Measurements from ENCODE around the gene ZNF563.
A peak's percentile ranks its signal among the peaks of the same experiment; 100 is the strongest.

The ZNF563 gene

DNA sequence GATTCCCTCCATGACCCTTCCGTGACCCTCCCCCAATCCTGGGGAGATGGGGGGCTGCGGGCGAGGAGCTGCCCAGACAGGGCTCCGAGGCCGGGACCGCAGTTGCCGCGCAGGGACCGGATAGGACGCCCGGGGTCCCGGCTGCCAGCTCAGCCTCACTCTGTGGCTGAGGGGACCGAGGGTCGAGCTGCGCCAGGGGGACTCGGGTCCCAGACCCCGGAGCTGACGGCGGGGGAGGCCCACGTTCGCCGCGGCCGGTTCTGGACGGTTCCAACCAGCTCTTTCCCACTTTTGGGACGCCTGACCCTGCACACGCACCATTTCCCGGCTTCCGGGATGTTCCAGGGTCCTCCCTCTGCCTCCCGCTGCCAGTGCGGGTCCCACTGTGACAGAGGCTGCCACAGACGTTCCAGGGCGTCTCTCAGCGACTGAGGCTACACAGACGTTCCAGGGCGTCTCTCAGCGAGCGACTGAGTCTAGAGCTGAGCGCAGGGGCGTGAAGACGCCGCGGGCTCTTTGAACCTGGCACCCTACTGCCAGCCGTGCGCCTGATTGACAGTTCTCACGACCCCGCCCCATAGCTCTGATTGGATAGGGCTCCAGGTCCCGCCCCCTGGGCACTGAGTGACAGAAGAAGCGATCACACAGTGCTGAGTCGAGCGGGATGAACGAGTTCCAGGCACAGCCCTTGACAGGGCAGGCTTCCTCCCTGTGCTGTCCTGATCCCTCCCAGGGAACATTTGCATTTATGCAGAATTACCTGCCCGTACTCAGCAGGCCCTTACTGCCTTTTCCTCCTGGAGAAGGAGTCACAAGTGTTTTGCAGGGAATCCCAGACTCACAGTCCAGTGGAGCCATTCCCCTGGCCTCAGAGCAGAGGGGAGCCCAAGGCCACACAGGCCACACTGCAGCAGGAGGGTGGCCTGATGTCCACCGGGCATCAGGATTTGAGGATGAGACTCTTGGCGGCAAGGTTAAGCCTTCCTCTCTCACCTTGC lies at the start of gene ZNF563:
TSS of gene ZNF563 (minus strand) at position 472 of the 998 bp plus-strand sequence. CDS start at position 321, 151 bp downstream.
- DNase-seq (ENCODE audit: low read depth, low spot score): peak; percentile 49
- TF ChIP-seq, protein P1, sequence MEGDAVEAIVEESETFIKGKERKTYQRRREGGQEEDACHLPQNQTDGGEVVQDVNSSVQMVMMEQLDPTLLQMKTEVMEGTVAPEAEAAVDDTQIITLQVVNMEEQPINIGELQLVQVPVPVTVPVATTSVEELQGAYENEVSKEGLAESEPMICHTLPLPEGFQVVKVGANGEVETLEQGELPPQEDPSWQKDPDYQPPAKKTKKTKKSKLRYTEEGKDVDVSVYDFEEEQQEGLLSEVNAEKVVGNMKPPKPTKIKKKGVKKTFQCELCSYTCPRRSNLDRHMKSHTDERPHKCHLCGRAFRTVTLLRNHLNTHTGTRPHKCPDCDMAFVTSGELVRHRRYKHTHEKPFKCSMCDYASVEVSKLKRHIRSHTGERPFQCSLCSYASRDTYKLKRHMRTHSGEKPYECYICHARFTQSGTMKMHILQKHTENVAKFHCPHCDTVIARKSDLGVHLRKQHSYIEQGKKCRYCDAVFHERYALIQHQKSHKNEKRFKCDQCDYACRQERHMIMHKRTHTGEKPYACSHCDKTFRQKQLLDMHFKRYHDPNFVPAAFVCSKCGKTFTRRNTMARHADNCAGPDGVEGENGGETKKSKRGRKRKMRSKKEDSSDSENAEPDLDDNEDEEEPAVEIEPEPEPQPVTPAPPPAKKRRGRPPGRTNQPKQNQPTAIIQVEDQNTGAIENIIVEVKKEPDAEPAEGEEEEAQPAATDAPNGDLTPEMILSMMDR (IDR thresholded peaks at IDR 0.05; ENCODE audit: insufficient read depth, low read length, missing control alignments): no peak
- POLR2A ChIA-PET: interaction anchor here (0.5 to 1.3 kb wide), 7 partner anchors 31 to 548 kb away, joined by 3 to 7 read pairs (median 3); partner anchors contain the start of genes DNASE2, GET3, ZNF44 and ZNF442
- CTCF ChIA-PET: no interaction called here
- peak within 1 kb of the TSS; percentile 93 for H3K4me3 ChIP-seq (ENCODE audit: low read depth, low read length)

DNA sequence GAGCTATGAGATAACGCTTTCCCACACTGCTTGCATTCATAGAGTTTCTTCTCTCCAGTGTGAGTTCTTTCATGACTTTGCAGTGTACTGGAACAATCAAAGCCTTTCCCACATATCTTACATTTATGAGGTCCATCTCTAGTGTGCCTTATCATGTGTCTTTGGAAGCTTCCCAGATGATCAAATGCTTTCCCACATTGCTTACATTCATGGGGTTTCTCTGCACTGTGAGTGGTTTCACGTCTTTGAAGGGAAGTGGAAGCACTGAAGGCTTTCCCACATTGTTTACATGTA lies 47.0 kb upstream of the ZNF563 start:
- ChIA-PET POLR2A (no interaction called here), CTCF (no interaction called here)
- no peak overlapping the region for H3K4me3 ChIP-seq (ENCODE audit: low read depth, low read length)
- no peak for DNase-seq (ENCODE audit: low read depth, low spot score)
- TF ChIP-seq, protein P1 (IDR thresholded peaks at IDR 0.05; ENCODE audit: insufficient read depth, low read length, missing control alignments): no peak

- POLR2A ChIA-PET: no interaction called here
- DNase-seq (ENCODE audit: low read depth, low spot score): no peak
- TF ChIP-seq, protein P1 (IDR thresholded peaks at IDR 0.05; ENCODE audit: insufficient read depth, low read length, missing control alignments): no peak
- H3K4me3 ChIP-seq (ENCODE audit: low read depth, low read length): no peak overlapping the region
- CTCF ChIA-PET: no interaction called here
Measured at GRCh38 chr19:12379732-12380443, 46.5 kb upstream of the ZNF563 start.

DNA sequence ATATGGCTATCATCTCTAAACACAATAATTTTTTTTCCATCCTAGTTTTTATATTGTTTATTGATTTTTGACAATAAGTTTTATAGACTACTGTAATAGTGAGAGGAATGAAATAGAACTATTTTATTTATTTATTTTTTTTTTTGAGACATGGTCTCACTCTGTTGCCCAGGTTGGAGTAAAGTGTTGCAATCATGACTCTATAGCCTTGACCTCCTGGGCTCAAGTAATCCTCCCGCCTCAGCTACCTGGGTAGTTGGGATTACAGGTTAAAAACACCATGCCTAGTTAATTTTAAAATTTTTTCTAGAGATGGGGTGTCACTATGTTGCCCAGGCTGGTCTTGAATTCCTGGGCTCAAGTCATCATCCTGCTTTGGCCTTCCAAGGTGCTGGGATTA lies 40.6 kb upstream of the ZNF563 start:
- POLR2A ChIA-PET: no interaction called here
- CTCF ChIA-PET: no interaction called here
- TF ChIP-seq, protein P1 (IDR thresholded peaks at IDR 0.05; ENCODE audit: insufficient read depth, low read length, missing control alignments): no peak
- no peak for DNase-seq (ENCODE audit: low read depth, low spot score)
- no peak overlapping the region for H3K4me3 ChIP-seq (ENCODE audit: low read depth, low read length)

DNA sequence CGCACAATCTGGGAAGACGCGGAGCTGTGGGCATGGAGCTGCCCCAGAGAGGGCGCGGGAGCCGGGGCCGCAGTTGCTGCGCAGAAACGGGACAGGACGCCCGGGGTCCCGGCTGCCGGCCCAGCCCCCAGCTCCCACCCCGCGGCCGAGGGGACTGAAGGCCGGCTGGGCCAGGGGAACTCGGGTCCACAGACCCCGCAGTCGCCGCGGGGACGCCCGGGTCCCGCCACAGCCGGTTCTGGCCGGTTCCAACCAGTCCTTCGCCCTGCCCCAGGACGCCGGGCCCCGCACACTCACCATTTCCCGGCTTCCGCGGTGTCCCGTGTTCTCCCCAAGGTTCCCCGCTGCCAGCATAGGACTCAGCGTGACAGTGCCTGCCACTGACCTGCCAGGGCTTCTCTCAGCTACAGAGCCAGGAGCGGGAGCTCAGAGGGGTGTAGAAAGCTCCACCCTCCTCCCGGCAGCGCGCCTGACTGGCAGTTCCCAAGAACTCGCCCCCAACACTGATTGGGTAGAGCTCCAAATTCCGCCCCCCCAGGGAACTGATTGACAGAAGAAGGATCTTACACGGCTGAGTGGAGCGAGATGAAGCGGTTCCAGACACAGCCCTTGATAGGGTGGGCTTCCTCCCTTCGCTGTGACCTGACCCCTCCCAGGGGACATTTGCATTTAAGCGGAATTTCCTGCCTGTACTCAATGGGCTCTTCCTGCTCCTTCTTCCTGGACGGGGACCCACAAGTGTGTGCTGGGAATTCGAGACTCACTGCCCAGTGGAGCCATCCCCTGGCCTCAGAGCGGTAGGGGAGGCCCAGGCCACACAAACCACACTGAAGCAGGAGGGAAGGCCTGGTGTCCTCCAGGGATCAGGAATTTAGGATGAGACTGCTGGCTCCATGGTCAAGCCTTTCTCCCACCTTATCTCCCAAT lies 32.1 kb upstream of the ZNF563 start, which contains the start of gene ZNF442:
TSS of gene ZNF442 (minus strand) at position 448 of the 927 bp plus-strand sequence. CDS start 2,052 bp downstream, outside the sequence.
- DNase-seq (ENCODE audit: low read depth, low spot score): peak; percentile 66
- peak within 1 kb of the TSS; percentile 85 for H3K4me3 ChIP-seq (ENCODE audit: low read depth, low read length)
- ChIA-PET POLR2A (interaction anchor here (0.5 to 1.4 kb wide), 5 partner anchors 32 to 496 kb away, joined by 3 to 7 read pairs (median 3); partner anchors contain the start of genes ZNF136, ZNF443, ZNF563 and ZNF700), CTCF (interaction anchor here (0.6 to 1.7 kb wide), 12 partner anchors 11 to 442 kb away, joined by 3 to 6 read pairs (median 3); partner anchors contain the start of genes ZNF136 and ZNF20)
- TF ChIP-seq, protein P1 (IDR thresholded peaks at IDR 0.05; ENCODE audit: insufficient read depth, low read length, missing control alignments): peak; percentile 84

Data from AG04449 (cell line).